NCI-H128 (cell line): ENCODE data around the gene YIF1A.

Experiments used
- DNase-seq: peaks from one replicate; lab custom pipeline; 2025; ENCODE audit not compliant: unreplicated experiment; lab: John Stamatoyannopoulos, UW

Gene YIF1A

GRCh38 chr11:66288671-66289547 is at the start of gene YIF1A:
TSS of gene YIF1A (minus strand) at chr11:66289143. CDS start at chr11:66288985, 158 bp downstream.
- DNase-seq: peak; percentile 97

- no peak for DNase-seq
These were observed 48.4 kb upstream of the YIF1A start for GRCh38 chr11:66337103-66337899.

GRCh38 chr11:66336234-66337102 is 47.5 kb upstream of the YIF1A start, which contains the start of gene RIN1:
TSS of gene RIN1 (minus strand) at chr11:66336434. CDS start at chr11:66336402, 32 bp downstream.
- DNase-seq: no peak

- DNase-seq: no peak
These were observed 46.7 kb upstream of the YIF1A start for GRCh38 chr11:66335531-66336233.

- no peak for DNase-seq
These were observed 45.9 kb upstream of the YIF1A start for GRCh38 chr11:66334605-66335442.

- DNase-seq: no peak
These were observed 45.1 kb upstream of the YIF1A start for GRCh38 chr11:66333896-66334604.

GRCh38 chr11:66333220-66333877 is 44.4 kb upstream of the YIF1A start:
- no peak for DNase-seq

GRCh38 chr11:66332371-66333219 is 43.7 kb upstream of the YIF1A start:
- no peak for DNase-seq

GRCh38 chr11:66331542-66332370 is 42.8 kb upstream of the YIF1A start:
- no peak for DNase-seq

GRCh38 chr11:66330931-66331330 is 42.0 kb upstream of the YIF1A start:
- no peak for DNase-seq

- DNase-seq: no peak
These were observed 40.3 kb upstream of the YIF1A start for GRCh38 chr11:66329165-66329673.

- DNase-seq: peak; percentile 35
These were observed 39.6 kb upstream of the YIF1A start for GRCh38 chr11:66328302-66329144.

GRCh38 chr11:66328031-66328301 is 39.0 kb upstream of the YIF1A start:
- DNase-seq: no peak

GRCh38 chr11:66327171-66328030 is 38.5 kb upstream of the YIF1A start:
- no peak for DNase-seq
